Measurements from ENCODE around the gene UBE2R2.

Gene UBE2R2

GRCh38 chr9:33813712-33814641 is 3.0 kb upstream of the UBE2R2 start:
- no peak overlapping the region for H2BK5ac ChIP-seq (ENCODE audit: low read depth, low read length, poor library complexity)
- peak overlapping the region; percentile 66 for H2AK5ac ChIP-seq (ENCODE audit: low read length)
- peaks cover 19% of the 10 kb centered on the region for H3K79me1 ChIP-seq (ENCODE audit: low read length)
- peak in 1 of 2 donors; percentile 71 for DNase-seq
- no peak overlapping the region for H4K12ac ChIP-seq (ENCODE audit: low read depth, low read length)
- no peak overlapping the region for H3K14ac ChIP-seq (ENCODE audit: low read length)
- H4K91ac ChIP-seq (ENCODE audit: low read depth, low read length): no peak overlapping the region
- no peak overlapping the region for H3K23ac ChIP-seq (ENCODE audit: low read length)
- no peak overlapping the region for H3K4me3 ChIP-seq (ENCODE audit: low read depth, low read length)
- H3K79me2 ChIP-seq (ENCODE audit: control insufficient read depth, insufficient read depth, low read length, poor library complexity): peaks cover 21% of the 10 kb centered on the region
- H3K18ac ChIP-seq (ENCODE audit: low read length): no peak overlapping the region
- no peak overlapping the region for H2BK120ac ChIP-seq (ENCODE audit: insufficient read depth, low read length, poor library complexity)
- H3K36me3 ChIP-seq (ENCODE audit: control insufficient read depth in 1 of 2, insufficient read depth in 2 of 2, low read length in 2 of 2): no peaks in the 10 kb centered on the region
- no peak overlapping the region for H2AFZ ChIP-seq (ENCODE audit: insufficient read depth, low read length, poor library complexity)
- no peak overlapping the region for H4K8ac ChIP-seq (ENCODE audit: low read depth, low read length)
- no peak overlapping the region for H3K9ac ChIP-seq (ENCODE audit: low read length)
- H3K4me1 ChIP-seq (ENCODE audit: control insufficient read depth in 1 of 2, insufficient read depth in 2 of 2, low read length in 2 of 2): peaks cover 0 to 4% of the 10 kb centered on the region in 2 experiments
- no CpG with 5 or more reads among the region's 8 CpGs for WGBS (ENCODE audit: extremely low coverage, insufficient coverage, insufficient read length)
- no peak overlapping the region for H3K4ac ChIP-seq (ENCODE audit: low read depth, low read length)
- H2BK12ac ChIP-seq (ENCODE audit: low read length): no peak overlapping the region
- no peaks in the 10 kb centered on the region for H3K27me3 ChIP-seq (ENCODE audit: insufficient read depth, low read length)
- H3K4me2 ChIP-seq (ENCODE audit: low read length): no peak overlapping the region
- no peak overlapping the region for H3K27ac ChIP-seq (ENCODE audit: low read depth, low read length)
- no peaks in the 10 kb centered on the region for H3K9me3 ChIP-seq (ENCODE audit: insufficient read depth, low read depth, low read length)

GRCh38 chr9:33815781-33816180 is 1.2 kb upstream of the UBE2R2 start:
- Histone ChIP-seq H3K79me2 (ENCODE audit: control insufficient read depth, insufficient read depth, low read length, poor library complexity) (peaks cover 25% of the 10 kb centered on the region), H3K18ac (ENCODE audit: low read length) (no peak overlapping the region), H2AK5ac (ENCODE audit: low read length) (no peak overlapping the region), H3K4me3 (ENCODE audit: low read depth, low read length) (no peak overlapping the region), H3K14ac (ENCODE audit: low read length) (no peak overlapping the region), H2BK5ac (ENCODE audit: low read depth, low read length, poor library complexity) (no peak overlapping the region), H2BK120ac (ENCODE audit: insufficient read depth, low read length, poor library complexity) (no peak overlapping the region), H4K91ac (ENCODE audit: low read depth, low read length) (no peak overlapping the region), H4K8ac (ENCODE audit: low read depth, low read length) (no peak overlapping the region), H3K23ac (ENCODE audit: low read length) (no peak overlapping the region), H3K4ac (ENCODE audit: low read depth, low read length) (no peak overlapping the region), H3K27me3 (ENCODE audit: insufficient read depth, low read length) (no peaks in the 10 kb centered on the region), H3K27ac (ENCODE audit: low read depth, low read length) (no peak overlapping the region), H3K36me3 (ENCODE audit: control insufficient read depth in 1 of 2, insufficient read depth in 2 of 2, low read length in 2 of 2) (no peaks in the 10 kb centered on the region), H3K4me1 (ENCODE audit: control insufficient read depth in 1 of 2, insufficient read depth in 2 of 2, low read length in 2 of 2) (peaks cover 0 to 7% of the 10 kb centered on the region in 2 experiments), H2AFZ (ENCODE audit: insufficient read depth, low read length, poor library complexity) (no peak overlapping the region), H3K9ac (ENCODE audit: low read length) (no peak overlapping the region), H4K12ac (ENCODE audit: low read depth, low read length) (no peak overlapping the region), H3K4me2 (ENCODE audit: low read length) (no peak overlapping the region), H2BK12ac (ENCODE audit: low read length) (no peak overlapping the region), H3K9me3 (ENCODE audit: insufficient read depth, low read depth, low read length) (no peaks in the 10 kb centered on the region), H3K79me1 (ENCODE audit: low read length) (peaks cover 19% of the 10 kb centered on the region)
- no CpG with 5 or more reads among the region's 7 CpGs for WGBS (ENCODE audit: extremely low coverage, insufficient coverage, insufficient read length)
- no peak for DNase-seq

- H3K14ac ChIP-seq (ENCODE audit: low read length): peak overlapping the region; percentile 100
- peaks cover 32% of the 10 kb centered on the region for H3K79me2 ChIP-seq (ENCODE audit: control insufficient read depth, insufficient read depth, low read length, poor library complexity)
- peak overlapping the region; percentile 94 for H3K4me3 ChIP-seq (ENCODE audit: low read depth, low read length)
- peak overlapping the region; percentile 100 for H3K27ac ChIP-seq (ENCODE audit: low read depth, low read length)
- peak overlapping the region; percentile 83 for H3K23ac ChIP-seq (ENCODE audit: low read length)
- peak overlapping the region; percentile 100 for H4K8ac ChIP-seq (ENCODE audit: low read depth, low read length)
- H4K91ac ChIP-seq (ENCODE audit: low read depth, low read length): peak overlapping the region; percentile 98
- peak overlapping the region; percentile 93 for H2AFZ ChIP-seq (ENCODE audit: insufficient read depth, low read length, poor library complexity)
- no peaks in the 10 kb centered on the region for H3K36me3 ChIP-seq (ENCODE audit: control insufficient read depth in 1 of 2, insufficient read depth in 2 of 2, low read length in 2 of 2)
- no CpG with 5 or more reads among the region's 81 CpGs for WGBS (ENCODE audit: extremely low coverage, insufficient coverage, insufficient read length)
- peak overlapping the region; percentile 71 for H2BK12ac ChIP-seq (ENCODE audit: low read length)
- H3K4me1 ChIP-seq (ENCODE audit: control insufficient read depth in 1 of 2, insufficient read depth in 2 of 2, low read length in 2 of 2): peaks cover 0 to 7% of the 10 kb centered on the region in 2 experiments
- peak overlapping the region; percentile 100 for H3K18ac ChIP-seq (ENCODE audit: low read length)
- H3K9me3 ChIP-seq (ENCODE audit: insufficient read depth, low read depth, low read length): no peaks in the 10 kb centered on the region
- H3K9ac ChIP-seq (ENCODE audit: low read length): peak overlapping the region; percentile 100
- peak; percentile 69 to 77 for DNase-seq
- H3K4me2 ChIP-seq (ENCODE audit: low read length): peak overlapping the region; percentile 88
- peak overlapping the region; percentile 98 for H2BK5ac ChIP-seq (ENCODE audit: low read depth, low read length, poor library complexity)
- peak overlapping the region; percentile 100 for H3K4ac ChIP-seq (ENCODE audit: low read depth, low read length)
- peak overlapping the region; percentile 100 for H2AK5ac ChIP-seq (ENCODE audit: low read length)
- H3K79me1 ChIP-seq (ENCODE audit: low read length): peaks cover 19% of the 10 kb centered on the region
- peak overlapping the region; percentile 100 for H4K12ac ChIP-seq (ENCODE audit: low read depth, low read length)
- no peaks in the 10 kb centered on the region for H3K27me3 ChIP-seq (ENCODE audit: insufficient read depth, low read length)
- H2BK120ac ChIP-seq (ENCODE audit: insufficient read depth, low read length, poor library complexity): peak overlapping the region; percentile 100
These were observed 587 bp downstream of the UBE2R2 start for GRCh38 chr9:33817327-33818166.

- H4K12ac ChIP-seq (ENCODE audit: low read depth, low read length): peak overlapping the region; percentile 92
- H2AFZ ChIP-seq (ENCODE audit: insufficient read depth, low read length, poor library complexity): peak overlapping the region; percentile 93
- no peak overlapping the region for H2BK12ac ChIP-seq (ENCODE audit: low read length)
- peak overlapping the region; percentile 100 for H3K27ac ChIP-seq (ENCODE audit: low read depth, low read length)
- no peaks in the 10 kb centered on the region for H3K36me3 ChIP-seq (ENCODE audit: control insufficient read depth in 1 of 2, insufficient read depth in 2 of 2, low read length in 2 of 2)
- no peaks in the 10 kb centered on the region for H3K27me3 ChIP-seq (ENCODE audit: insufficient read depth, low read length)
- H3K79me1 ChIP-seq (ENCODE audit: low read length): peaks cover 19% of the 10 kb centered on the region
- H3K9me3 ChIP-seq (ENCODE audit: insufficient read depth, low read depth, low read length): no peaks in the 10 kb centered on the region
- H3K4me3 ChIP-seq (ENCODE audit: low read depth, low read length): peak overlapping the region; percentile 94
- H2BK5ac ChIP-seq (ENCODE audit: low read depth, low read length, poor library complexity): peak overlapping the region; percentile 98
- H2BK120ac ChIP-seq (ENCODE audit: insufficient read depth, low read length, poor library complexity): no peak overlapping the region
- no peak overlapping the region for H2AK5ac ChIP-seq (ENCODE audit: low read length)
- H4K91ac ChIP-seq (ENCODE audit: low read depth, low read length): peak overlapping the region; percentile 75
- peak overlapping the region; percentile 90 for H3K4me2 ChIP-seq (ENCODE audit: low read length)
- H3K4me1 ChIP-seq (ENCODE audit: control insufficient read depth in 1 of 2, insufficient read depth in 2 of 2, low read length in 2 of 2): peaks cover 0 to 7% of the 10 kb centered on the region in 2 experiments
- peak overlapping the region; percentile 96 for H3K4ac ChIP-seq (ENCODE audit: low read depth, low read length)
- H3K79me2 ChIP-seq (ENCODE audit: control insufficient read depth, insufficient read depth, low read length, poor library complexity): peaks cover 32% of the 10 kb centered on the region
- WGBS (ENCODE audit: extremely low coverage, insufficient coverage, insufficient read length): no CpG with 5 or more reads among the region's 18 CpGs
- peak overlapping the region; percentile 100 for H4K8ac ChIP-seq (ENCODE audit: low read depth, low read length)
- H3K14ac ChIP-seq (ENCODE audit: low read length): peak overlapping the region; percentile 98
- H3K23ac ChIP-seq (ENCODE audit: low read length): no peak overlapping the region
- DNase-seq: no peak
- H3K9ac ChIP-seq (ENCODE audit: low read length): peak overlapping the region; percentile 90
- H3K18ac ChIP-seq (ENCODE audit: low read length): peak overlapping the region; percentile 87
These were observed 1.3 kb downstream of the UBE2R2 start for GRCh38 chr9:33818167-33818846.
